Activated CD4-positive, CD25-positive, alpha-beta regulatory T cell treated with anti-CD3 and anti-CD28 coated beads, Interleukin-2, amount 50 U/mL, for 24 hours (primary cell): Measurements from ENCODE around the gene HEXB.

ENCODE experiments used
- ATAC-seq, 2 donors: fragments of 150-1000 bp; cut with Tn5 transposase; one replicate each; pipeline ENCODE4 v1.10.0; 2021; ENCODE audit warnings: mild to moderate bottlenecking in 1 of 2, moderate library complexity in 1 of 2

Gene HEXB

GRCh38 chr5:74761241-74761640 is 76.2 kb downstream of the HEXB start:
- ATAC-seq, result peak in 1 of 2 donors; percentile 25

- peak; percentile 22 to 48 for ATAC-seq
These were observed 77.6 kb downstream of the HEXB start for GRCh38 chr5:74762599-74762998.

- ATAC-seq, result no peak
These were observed 78.5 kb downstream of the HEXB start for GRCh38 chr5:74763504-74763903.

GRCh38 chr5:74765201-74765600 is 80.2 kb downstream of the HEXB start:
- no peak for ATAC-seq

GRCh38 chr5:74765929-74766328 is 80.9 kb downstream of the HEXB start:
- ATAC-seq, result no peak

- ATAC-seq, result peak; percentile 39
These were observed 81.4 kb downstream of the HEXB start for GRCh38 chr5:74766418-74766848.

- peak; percentile 84 to 87 for ATAC-seq
These were observed 82.0 kb downstream of the HEXB start, which contains the start of the genes GFM2 and NSA2 for GRCh38 chr5:74766849-74767578. Gene GFM2, minus strand, starts transcription at chr5:74767117. Its CDS starts 3,375 bp downstream, at chr5:74763742. Gene NSA2, plus strand, starts transcription at chr5:74767249. Its CDS starts 112 bp downstream, at chr5:74767361.

- ATAC-seq, result no peak
These were observed 82.5 kb downstream of the HEXB start for GRCh38 chr5:74767579-74767913.
